ENCODE data around the gene KCNMA1.

DNA sequence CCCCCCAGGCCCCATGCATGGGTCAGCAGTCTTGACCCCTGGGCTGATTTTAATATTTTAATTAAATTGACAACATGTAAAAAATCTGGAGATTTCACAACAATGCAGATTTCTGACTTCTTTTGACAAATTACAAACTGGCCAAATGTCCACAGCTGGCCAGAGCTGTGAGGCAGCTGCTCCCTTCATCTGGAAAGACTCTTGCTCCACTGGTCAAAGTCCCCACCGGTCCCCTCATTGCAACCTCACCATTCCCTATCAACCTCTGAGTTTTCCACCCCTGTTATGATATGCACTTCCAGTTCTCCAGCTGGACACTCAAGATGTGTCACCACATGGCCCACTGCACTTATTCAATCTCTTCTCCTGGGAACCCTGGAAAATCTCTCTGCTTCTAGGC is 266.2 kb downstream of the KCNMA1 start:
- TF ChIP-seq CTCF (IDR thresholded peaks at IDR 0.05): no peak
- no peak for TF ChIP-seq POLR2AphosphoS5 (IDR thresholded peaks at IDR 0.05)
